ENCODE measurements around the gene ASB9. TPM values are rescaled to one million over a fixed set of nuclear protein-coding genes. Genes with fewer than 3 reads are reported as not detected.

ASB9 gene
- total and polyA plus RNA-seq, 10 donors: 5.4 to 23.0 (median 15.2) TPM

DNA sequence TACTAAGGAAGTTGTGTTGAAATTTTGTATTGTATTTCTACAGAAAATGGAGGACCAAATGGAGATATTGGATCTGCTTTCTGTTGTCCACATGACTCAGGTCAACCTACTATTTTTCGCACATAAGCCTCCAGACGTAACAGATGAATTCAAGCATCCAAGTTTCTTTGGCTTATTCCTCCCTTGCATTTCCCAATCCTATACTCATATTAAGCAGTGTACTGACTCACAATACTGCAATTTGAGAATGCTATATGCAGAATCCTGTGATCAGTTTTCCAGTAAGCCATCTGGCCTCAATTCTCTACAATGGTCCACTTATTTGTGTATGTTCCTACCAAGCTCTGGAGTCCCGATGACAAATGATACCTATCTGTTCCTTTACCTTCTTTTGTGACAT is 75.7 kb downstream of the ASB9 start:
- Histone ChIP-seq H3K4me1 (no peaks in the 10 kb centered on the region), H3K36me3 (no peaks in the 10 kb centered on the region), H3K9me3 (no peaks in the 10 kb centered on the region), H3K27me3 (replicated peaks in 1 of 7) (peaks cover 0 to under 1% (median 0%) of the 10 kb centered on the region in 7 donors), H3K4me3 (no peak overlapping the region), H3K27ac (no peak overlapping the region)
- WGBS, 5 donors: 53 to 97% (median 63%) methylated on average over 2 to 3 of the region's 3 CpGs
- intact Hi-C loops (cut with DNase I; ENCODE audit: low total_unique reads): no loop called here
- DNase-seq: no peak
- TF ChIP-seq, protein P1, sequence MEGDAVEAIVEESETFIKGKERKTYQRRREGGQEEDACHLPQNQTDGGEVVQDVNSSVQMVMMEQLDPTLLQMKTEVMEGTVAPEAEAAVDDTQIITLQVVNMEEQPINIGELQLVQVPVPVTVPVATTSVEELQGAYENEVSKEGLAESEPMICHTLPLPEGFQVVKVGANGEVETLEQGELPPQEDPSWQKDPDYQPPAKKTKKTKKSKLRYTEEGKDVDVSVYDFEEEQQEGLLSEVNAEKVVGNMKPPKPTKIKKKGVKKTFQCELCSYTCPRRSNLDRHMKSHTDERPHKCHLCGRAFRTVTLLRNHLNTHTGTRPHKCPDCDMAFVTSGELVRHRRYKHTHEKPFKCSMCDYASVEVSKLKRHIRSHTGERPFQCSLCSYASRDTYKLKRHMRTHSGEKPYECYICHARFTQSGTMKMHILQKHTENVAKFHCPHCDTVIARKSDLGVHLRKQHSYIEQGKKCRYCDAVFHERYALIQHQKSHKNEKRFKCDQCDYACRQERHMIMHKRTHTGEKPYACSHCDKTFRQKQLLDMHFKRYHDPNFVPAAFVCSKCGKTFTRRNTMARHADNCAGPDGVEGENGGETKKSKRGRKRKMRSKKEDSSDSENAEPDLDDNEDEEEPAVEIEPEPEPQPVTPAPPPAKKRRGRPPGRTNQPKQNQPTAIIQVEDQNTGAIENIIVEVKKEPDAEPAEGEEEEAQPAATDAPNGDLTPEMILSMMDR (IDR thresholded peaks at IDR 0.05 in 8 of 11, conservative IDR thresholded peaks at IDR 0.05 in 3 of 11): no peak
- TF ChIP-seq POLR2AphosphoS5 (IDR thresholded peaks at IDR 0.05): no peak
- TF ChIP-seq POLR2A (IDR thresholded peaks at IDR 0.05): no peak

Other genes with a start within 250 kb of the ASB9 start
- gene ASB11, start 45.6 kb upstream of the ASB9 start, total RNA-seq: not detected
- gene ASB11, start 45.6 kb upstream of the ASB9 start, polyA plus RNA-seq: not detected
- gene PIGA, start 65.4 kb upstream of the ASB9 start, total RNA-seq: 10 to 100 TPM; 10.8 to 17.2 (median 13.4) TPM
- gene PIGA, start 65.4 kb upstream of the ASB9 start, polyA plus RNA-seq: 1 to 10 TPM; 4.9 to 7.0 (median 5.6) TPM
- 1 to 10 TPM in 5 of 7 donors, under 1 TPM in 2; 0.52 to 4.4 (median 1.1) TPM for gene VEGFD, start 114.3 kb upstream of the ASB9 start, total RNA-seq
- 1 to 10 TPM in 1 of 3 donors, under 1 TPM in 2; 0.71 to 1.6 (median 0.91) TPM for gene VEGFD, start 114.3 kb upstream of the ASB9 start, polyA plus RNA-seq
- 10 to 100 TPM; 15.9 to 30.8 (median 24.8) TPM for gene PIR, start 223.2 kb upstream of the ASB9 start, total RNA-seq
- gene PIR, start 223.2 kb upstream of the ASB9 start, polyA plus RNA-seq: 10 to 100 TPM; 12.4 to 27.0 (median 14.5) TPM
- 1 to 10 TPM; 2.1 to 7.4 (median 3.4) TPM for gene BMX, start 230.7 kb upstream of the ASB9 start, total RNA-seq
- gene BMX, start 230.7 kb upstream of the ASB9 start, polyA plus RNA-seq: 1 to 10 TPM in 1 of 3 donors, under 1 TPM in 2; 0.67 to 2.0 (median 0.79) TPM